Activated CD4-positive, alpha-beta T cell treated with anti-CD3 and anti-CD28 coated beads, Interleukin-2, amount 10 ng/mL, durations not matched to agents 7 days and 5 days (primary cell): Measurements from ENCODE around the gene KIF19. TPM values are rescaled to one million over a fixed set of nuclear protein-coding genes. Genes with fewer than 3 reads are reported as not detected.

Experiments used
- CTCF ChIA-PET: fragments of 350-600 bp; sonication (Branson Sonifier 250); formaldehyde crosslinking; loops from one replicate; lab custom pipeline; 2021; ENCODE audit warnings: antibody characterized with exemption; lab: Charles Lee
- POLR2A ChIA-PET: fragments of 350-600 bp; sonication (Branson Sonifier 250); formaldehyde crosslinking; loops from one replicate; lab custom pipeline; 2021; ENCODE audit warnings: antibody characterized with exemption; lab: Charles Lee
- DNase-seq: peaks from one replicate; pipeline ENCODE4 v3.0.0-alpha.2; 2020
- H3K27ac Mint-ChIP-seq: one replicate; pipeline ENCODE4 v1.8.0; 2021; ENCODE audit warnings: mild to moderate bottlenecking, moderate library complexity, mixed read lengths
- H3K27me3 Mint-ChIP-seq: one replicate; pipeline ENCODE4 v1.8.0; 2021; ENCODE audit warnings: mixed read lengths
- H3K36me3 Mint-ChIP-seq: one replicate; pipeline ENCODE4 v1.8.0; 2021; ENCODE audit warnings: low read depth, mixed read lengths
- H3K4me1 Mint-ChIP-seq: one replicate; pipeline ENCODE4 v1.8.0; 2021; ENCODE audit warnings: mixed read lengths
- H3K4me3 Mint-ChIP-seq: one replicate; pipeline ENCODE4 v1.8.0; 2021; ENCODE audit warnings: mild to moderate bottlenecking, moderate library complexity, mixed read lengths
- H3K9me3 Mint-ChIP-seq: one replicate; pipeline ENCODE4 v1.8.0; 2021; ENCODE audit warnings: mixed read lengths
- total RNA-seq, 2 experiments: library from RNA; stranded (reverse); gene quantifications; one replicate each; pipeline ENCODE4 v1.2.3, GENCODE V29; 2021

KIF19 gene
- total RNA-seq, 2 experiments from 2014 or later, result 0.69 to 0.79 TPM

DNA sequence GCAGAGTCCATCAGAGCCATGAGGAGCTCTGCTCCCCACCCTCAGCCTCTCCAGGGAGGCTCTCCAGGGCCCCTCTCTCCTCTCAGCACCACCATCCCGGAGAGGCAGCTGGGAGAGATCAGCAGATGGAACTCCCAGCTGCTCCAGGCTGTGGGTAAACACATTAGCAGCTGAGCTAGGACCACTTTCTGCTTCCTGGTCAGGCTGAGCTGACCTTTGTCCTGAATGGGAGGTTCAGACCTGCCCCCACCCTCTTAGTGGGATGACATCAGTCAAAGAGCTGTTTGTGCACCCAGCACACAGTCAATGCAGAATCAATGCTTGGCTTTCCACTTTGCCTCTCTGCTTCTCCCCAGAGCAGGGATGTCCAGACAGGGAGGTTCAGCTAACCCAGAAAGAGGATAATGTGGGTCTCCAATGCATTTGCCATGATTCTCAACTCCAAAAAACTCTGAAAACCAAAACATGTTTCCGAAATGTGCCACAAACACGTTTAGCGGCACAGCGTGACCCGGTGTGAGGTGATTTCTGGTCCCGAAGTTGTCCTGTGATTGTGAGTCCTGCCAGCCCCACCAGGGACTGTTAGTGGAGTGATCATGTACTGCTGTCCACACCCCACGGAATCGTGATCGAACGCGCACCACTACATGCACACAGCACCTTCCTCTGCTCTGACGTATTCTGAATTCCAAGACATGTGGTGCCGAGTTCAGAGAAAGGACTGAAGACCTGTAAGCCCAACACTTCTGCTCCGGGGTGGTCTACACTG is 48.0 kb downstream of the KIF19 start:
- ChIA-PET CTCF (interaction anchor here (0.8 to 1.4 kb wide), 2 partner anchors 10 to 17 kb away, joined by 3 to 5 read pairs; no protein-coding TSS in a partner anchor), POLR2A (no interaction called here)
- Mint-ChIP-seq H3K9me3 (no peaks in the 10 kb centered on the region), H3K4me1 (peaks cover 6% of the 10 kb centered on the region), H3K27me3 (peaks cover 9% of the 10 kb centered on the region), H3K4me3 (no peak overlapping the region), H3K27ac (no peak overlapping the region), H3K36me3 (no peaks in the 10 kb centered on the region)
- no peak for DNase-seq

DNA sequence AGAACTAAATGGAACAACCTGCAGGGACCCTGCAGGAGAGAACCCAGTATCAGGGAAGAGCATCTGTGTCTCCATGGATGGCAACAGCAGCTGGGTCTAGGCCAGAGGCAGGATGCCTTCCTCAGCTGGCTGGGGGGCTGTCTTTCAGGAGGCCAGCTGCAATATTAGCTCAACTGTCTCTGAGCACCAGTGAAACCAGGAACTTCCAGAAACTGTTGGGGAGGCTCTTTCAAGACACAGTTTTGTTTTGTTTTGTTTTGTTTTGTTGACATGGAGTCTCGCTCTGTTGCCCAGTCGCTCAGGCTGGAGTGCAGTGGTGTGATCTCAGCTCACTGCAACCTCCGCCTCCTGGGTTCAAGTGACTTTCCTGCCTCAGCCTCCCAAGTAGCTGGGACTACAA is 48.8 kb downstream of the KIF19 start:
- Mint-ChIP-seq H3K4me1 (no peaks in the 10 kb centered on the region), H3K27me3 (peaks cover 7% of the 10 kb centered on the region), H3K4me3 (no peak overlapping the region), H3K27ac (no peak overlapping the region), H3K9me3 (no peaks in the 10 kb centered on the region), H3K36me3 (no peaks in the 10 kb centered on the region)
- no peak for DNase-seq
- CTCF ChIA-PET, result no interaction called here
- POLR2A ChIA-PET, result no interaction called here

DNA sequence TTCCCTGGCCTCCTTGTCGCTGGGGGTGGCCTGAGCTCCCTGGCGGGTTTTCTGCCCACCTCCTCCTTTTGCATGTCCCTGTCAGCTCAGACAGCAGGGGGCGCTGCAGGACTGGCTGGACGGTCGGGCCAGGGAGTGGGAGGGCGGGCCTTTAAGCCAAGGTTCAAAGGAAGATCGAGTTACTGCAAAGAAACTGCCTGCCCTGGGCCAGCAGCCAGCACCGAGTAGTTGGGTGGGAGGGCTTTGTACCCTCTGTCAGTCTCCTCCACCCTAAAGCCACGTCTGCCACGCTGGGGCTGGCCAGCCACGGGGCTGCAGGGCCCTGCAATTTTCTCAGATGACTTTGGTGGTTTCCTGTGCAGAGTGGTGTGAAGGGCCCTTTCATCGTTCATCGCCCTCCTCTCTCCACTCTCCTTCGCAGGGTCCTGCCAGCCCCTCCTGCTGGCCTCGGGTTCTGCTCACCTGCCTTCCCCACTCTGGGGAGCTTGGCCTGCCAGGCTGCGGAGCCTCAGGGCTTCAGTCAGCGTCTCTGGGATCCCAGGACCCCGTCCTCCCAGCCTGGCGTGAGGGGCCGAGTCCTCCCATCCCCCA is 53.6 kb downstream of the KIF19 start:
- POLR2A ChIA-PET, result no interaction called here
- DNase-seq, result peak; percentile 94
- H3K9me3 Mint-ChIP-seq, result no peaks in the 10 kb centered on the region

DNA sequence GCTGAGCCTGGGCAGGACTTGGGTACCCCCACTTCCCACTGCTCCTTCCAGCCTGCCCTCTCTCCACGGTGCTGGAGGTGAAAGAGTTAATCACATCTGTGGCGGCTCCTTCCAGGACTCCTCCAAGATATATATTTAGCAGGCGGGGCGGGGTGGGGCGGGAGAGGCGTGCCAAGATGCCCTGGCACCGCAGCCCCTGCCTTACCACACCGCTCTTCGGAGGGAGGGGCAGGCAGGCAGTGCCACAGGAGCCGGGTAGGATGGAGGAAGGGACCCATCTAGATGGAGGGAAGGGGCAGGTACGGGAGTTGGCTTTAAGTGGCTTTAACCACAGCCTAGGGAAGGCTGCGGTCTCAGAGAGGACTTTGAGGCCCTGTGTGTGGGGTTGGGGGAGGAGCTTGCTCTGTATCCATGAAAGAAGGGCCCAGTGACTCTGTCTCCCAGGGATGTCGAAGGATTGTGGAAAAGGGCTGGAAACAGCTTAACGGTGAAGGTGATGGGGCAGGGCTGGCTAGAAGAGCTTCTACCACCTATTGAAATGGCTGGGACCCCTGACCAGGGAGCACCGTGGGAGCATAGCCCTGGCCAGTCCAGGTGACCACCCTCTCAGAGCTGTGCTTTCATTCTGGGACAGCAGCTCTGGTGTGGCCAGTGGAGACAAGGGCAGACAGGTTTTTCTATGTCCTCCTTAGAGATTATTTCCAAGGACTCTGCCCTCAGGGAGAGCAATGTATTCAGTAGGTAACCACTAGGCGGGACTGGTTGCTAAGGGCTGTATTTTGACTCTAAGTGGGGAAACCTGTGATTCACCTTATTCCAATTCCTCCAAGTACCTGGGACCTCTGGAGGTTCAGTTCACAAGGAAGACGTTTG is 54.3 kb downstream of the KIF19 start:
- Mint-ChIP-seq H3K4me1 (peaks cover 4% of the 10 kb centered on the region), H3K27ac (no peak overlapping the region), H3K27me3 (peaks cover 9% of the 10 kb centered on the region), H3K36me3 (no peaks in the 10 kb centered on the region), H3K9me3 (no peaks in the 10 kb centered on the region), H3K4me3 (no peak overlapping the region)
- ChIA-PET CTCF (interaction anchor here (0.6 to 7.9 kb wide), 17 partner anchors 12 to 359 kb away, joined by 3 to 67 read pairs (median 5); partner anchors contain the start of genes BTBD17 and GPR142), POLR2A (no interaction called here)
- DNase-seq, result no peak

More for the DNA sequence above, 53.6 kb downstream of the KIF19 start:
- H3K4me1 Mint-ChIP-seq, result peaks cover 4% of the 10 kb centered on the region
- peaks cover 9% of the 10 kb centered on the region for H3K27me3 Mint-ChIP-seq
- H3K27ac Mint-ChIP-seq, result no peak overlapping the region
- CTCF ChIA-PET, result interaction anchor here (0.6 to 7.9 kb wide), 35 partner anchors 9 to 391 kb away, joined by 3 to 67 read pairs (median 4); partner anchors contain the start of genes BTBD17 and GPR142
- H3K4me3 Mint-ChIP-seq, result no peak overlapping the region
- no peaks in the 10 kb centered on the region for H3K36me3 Mint-ChIP-seq

DNA sequence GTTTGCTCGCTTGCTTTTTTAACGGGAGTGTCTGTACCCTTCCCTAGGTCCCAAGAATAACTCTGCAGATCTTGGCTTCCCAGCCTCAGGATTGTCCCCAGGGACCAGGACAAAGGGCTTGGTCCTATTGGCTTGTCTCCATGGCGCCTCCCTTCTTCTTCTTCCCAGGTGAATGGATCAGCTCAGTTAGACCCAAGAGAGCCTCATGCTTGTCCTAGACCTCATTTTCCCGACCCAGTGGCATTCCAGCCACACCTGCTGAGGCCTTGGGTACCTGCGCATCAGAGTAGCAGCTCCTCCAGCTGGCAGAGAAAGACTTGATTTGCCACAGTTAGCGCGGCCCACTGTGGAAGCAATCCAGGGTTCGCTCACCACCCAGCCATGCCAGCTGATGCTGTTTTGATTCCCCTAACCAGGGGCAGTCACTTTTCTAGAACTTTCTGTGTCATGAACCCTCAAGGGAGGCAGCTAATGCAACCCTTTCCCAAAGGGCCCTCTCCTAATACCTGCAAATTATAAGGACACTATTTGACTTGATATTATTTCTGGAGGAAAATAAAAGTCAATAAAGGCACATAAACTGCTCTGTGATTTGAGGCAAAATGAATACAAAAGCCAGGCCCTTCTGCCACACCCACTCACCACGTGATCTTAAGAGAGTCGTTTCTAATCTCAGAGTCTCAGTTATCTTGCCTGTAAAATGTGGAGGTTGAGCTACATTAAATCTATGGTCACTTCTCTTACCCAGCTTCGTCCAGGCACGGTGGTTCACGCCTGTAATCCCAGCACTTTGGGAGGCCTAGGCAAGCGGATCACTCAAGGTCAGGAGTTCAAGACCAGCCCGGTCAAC is 55.2 kb downstream of the KIF19 start:
- peaks cover 7% of the 10 kb centered on the region for H3K27me3 Mint-ChIP-seq
- no peak overlapping the region for H3K27ac Mint-ChIP-seq
- H3K4me3 Mint-ChIP-seq, result no peak overlapping the region

DNA sequence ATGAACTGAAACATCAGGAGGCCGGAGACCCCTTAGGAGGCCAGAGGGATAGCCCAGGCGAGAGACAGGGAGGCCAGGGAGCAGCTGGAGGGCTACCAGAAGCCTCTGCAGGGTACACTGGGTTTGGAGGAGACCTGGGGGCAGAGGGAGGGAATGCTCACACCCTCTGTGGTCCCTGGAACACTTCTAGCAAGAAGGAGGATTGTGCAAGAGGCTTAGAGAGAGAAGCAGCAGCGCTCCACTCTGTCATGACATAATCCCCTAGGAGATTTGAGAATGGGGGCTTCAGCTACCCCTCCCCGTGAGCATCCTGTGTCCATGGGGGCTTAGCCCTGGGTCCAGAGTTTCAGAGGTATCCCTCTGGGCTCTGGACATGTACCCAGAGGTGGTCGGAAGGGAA is 57.1 kb downstream of the KIF19 start:
- ChIA-PET POLR2A (no interaction called here), CTCF (interaction anchor here (7.9 kb wide), 1 partner anchor 14 kb away, joined by 67 read pairs; the partner anchor contains the start of gene GPR142)
- DNase-seq, result no peak
- no peak overlapping the region for H3K4me3 Mint-ChIP-seq
- no peak overlapping the region for H3K27ac Mint-ChIP-seq
- no peaks in the 10 kb centered on the region for H3K36me3 Mint-ChIP-seq
- peaks cover 4% of the 10 kb centered on the region for H3K4me1 Mint-ChIP-seq
- H3K9me3 Mint-ChIP-seq, result no peaks in the 10 kb centered on the region
- peaks cover 2% of the 10 kb centered on the region for H3K27me3 Mint-ChIP-seq

More for the DNA sequence above, 55.2 kb downstream of the KIF19 start:
- POLR2A ChIA-PET, result no interaction called here
- Mint-ChIP-seq H3K4me1 (peaks cover 4% of the 10 kb centered on the region), H3K9me3 (no peaks in the 10 kb centered on the region), H3K36me3 (no peaks in the 10 kb centered on the region)
- CTCF ChIA-PET, result interaction anchor here (1.1 to 7.9 kb wide), 8 partner anchors 11 to 113 kb away, joined by 3 to 67 read pairs (median 12); partner anchors contain the start of genes BTBD17 and GPR142
- no peak for DNase-seq

DNA sequence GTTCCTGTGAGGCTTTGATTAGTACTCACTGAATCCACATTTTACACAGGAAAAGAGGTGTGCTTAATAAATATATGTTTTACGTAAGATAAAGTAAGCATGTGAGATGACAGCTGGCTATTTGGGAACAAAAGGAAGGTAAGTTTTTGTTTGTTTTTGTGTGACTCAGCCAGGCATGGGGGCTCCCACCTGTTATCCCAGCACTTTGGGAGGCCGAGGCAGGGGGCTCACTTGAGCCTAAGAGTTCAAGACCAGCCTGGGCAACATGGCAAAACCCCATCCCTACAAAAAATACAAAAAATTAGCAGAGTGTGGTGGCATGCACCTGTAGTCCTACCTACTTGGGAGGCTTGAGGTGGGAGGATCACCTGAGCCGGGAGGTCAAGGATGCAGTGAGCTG is 59.2 kb downstream of the KIF19 start:
- no peak for DNase-seq
- Mint-ChIP-seq H3K4me3 (no peak overlapping the region), H3K36me3 (no peaks in the 10 kb centered on the region), H3K27me3 (peaks cover 6% of the 10 kb centered on the region), H3K27ac (no peak overlapping the region), H3K4me1 (peaks cover 3% of the 10 kb centered on the region), H3K9me3 (no peaks in the 10 kb centered on the region)
- ChIA-PET CTCF (interaction anchor here (0.6 to 7.9 kb wide), 4 partner anchors 16 to 103 kb away, joined by 3 to 67 read pairs (median 4); partner anchors contain the start of gene GPR142), POLR2A (no interaction called here)

DNA sequence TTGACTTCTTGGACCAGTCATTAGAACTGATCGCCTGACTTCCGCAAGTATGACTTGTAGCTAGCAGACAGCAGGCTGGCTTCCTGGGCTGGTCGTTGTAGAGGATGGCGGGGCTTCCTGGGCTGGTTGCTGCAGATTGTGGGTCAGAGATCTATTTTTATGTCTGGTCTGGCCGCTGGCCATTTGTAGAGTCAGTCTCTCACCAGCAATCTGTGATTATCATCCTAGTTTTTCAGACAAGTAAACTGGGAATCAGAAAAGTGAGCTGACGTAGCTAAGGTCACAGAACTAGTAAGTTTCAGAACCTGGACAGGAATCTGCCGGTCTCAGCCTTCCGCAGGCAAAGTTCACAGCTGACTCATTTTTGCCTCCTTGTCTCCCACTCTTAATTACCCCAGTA is 60.4 kb downstream of the KIF19 start:
- POLR2A ChIA-PET, result no interaction called here
- H3K36me3 Mint-ChIP-seq, result no peaks in the 10 kb centered on the region

DNA sequence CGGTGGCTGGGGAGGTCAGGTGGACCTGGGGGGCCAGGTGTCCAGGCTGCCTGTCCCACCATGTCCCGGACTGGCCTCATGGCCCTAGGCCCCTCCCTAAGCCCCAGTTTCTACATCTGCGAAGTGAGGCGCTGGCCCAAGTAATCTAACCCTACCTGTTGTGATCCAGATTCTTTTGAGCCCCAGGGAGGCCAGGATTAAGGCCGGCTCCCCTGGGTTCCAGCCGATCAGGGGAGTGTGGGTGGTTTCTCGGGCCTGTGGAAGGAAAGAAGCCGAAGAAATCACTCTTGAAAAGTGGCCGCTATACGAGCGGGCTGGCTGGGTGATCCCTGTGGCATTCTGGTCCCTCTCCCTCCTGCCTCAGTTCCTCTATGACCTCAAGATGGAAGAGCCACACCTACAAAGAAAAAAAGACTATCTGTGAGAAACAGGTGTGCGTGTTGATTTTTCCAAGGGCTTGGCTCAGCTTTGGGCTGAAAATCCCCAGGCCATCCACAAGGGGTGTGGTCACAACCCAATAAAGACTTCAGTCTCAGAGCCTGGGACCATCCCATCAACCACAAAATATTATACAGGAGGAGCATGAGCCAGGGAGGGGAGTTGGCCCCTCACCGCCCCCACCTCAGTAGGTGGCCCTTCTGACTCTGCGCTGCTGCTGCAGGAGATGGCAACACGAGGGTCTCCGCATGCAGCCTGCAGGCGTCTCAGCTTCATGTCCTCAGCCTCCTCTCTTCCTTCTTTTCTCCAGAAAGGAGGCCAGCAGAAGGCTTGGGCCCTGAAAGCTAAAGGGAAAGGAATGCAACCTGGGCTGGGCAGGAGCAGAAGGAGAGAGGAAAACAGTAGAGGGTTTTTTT is 61.6 kb downstream of the KIF19 start:
- DNase-seq, result no peak
- Mint-ChIP-seq H3K27me3 (peaks cover 6% of the 10 kb centered on the region), H3K36me3 (no peaks in the 10 kb centered on the region), H3K4me1 (no peaks in the 10 kb centered on the region), H3K27ac (no peak overlapping the region), H3K4me3 (no peak overlapping the region), H3K9me3 (no peaks in the 10 kb centered on the region)
- ChIA-PET POLR2A (no interaction called here), CTCF (no interaction called here)

More for the DNA sequence above, 60.4 kb downstream of the KIF19 start:
- no peak for DNase-seq
- H3K27ac Mint-ChIP-seq, result no peak overlapping the region
- H3K4me3 Mint-ChIP-seq, result no peak overlapping the region
- peaks cover 6% of the 10 kb centered on the region for H3K27me3 Mint-ChIP-seq
- CTCF ChIA-PET, result no interaction called here
- no peaks in the 10 kb centered on the region for H3K4me1 Mint-ChIP-seq
- H3K9me3 Mint-ChIP-seq, result no peaks in the 10 kb centered on the region

DNA sequence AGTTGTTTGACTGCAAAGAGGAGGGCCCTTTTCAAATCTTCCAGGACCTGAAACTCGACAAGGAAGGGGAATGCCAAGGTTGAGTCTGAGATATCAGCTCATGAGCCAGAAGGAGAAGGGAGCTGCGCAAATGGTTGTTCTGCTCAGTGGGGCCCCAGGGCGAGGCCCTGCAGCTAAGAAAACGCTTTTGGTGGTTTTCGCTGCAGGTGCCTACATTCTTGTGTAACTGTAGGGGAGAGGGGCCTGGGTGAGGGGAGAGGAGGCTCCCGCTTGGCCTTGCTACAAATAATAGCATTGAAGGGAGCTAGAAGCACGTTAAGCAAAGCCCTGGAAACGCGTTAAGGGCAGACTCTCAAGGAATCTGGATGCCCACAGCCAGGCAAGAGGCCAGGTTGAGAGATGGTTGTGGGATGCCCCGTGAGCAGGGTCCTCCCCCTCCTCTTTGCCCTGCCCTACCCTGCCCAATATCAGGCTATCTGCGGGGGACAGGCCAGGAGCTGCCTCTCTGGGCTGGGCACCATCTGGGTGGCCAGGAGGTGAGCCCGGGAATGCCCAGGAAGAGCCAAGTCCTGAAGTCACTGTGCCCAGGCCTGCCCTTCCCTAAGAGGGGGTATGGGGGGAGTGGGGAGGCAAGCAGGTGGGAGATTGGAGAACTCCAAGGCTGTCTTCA is 63.2 kb downstream of the KIF19 start:
- Mint-ChIP-seq H3K9me3 (no peaks in the 10 kb centered on the region), H3K36me3 (no peaks in the 10 kb centered on the region), H3K27ac (no peak overlapping the region), H3K4me1 (no peaks in the 10 kb centered on the region), H3K4me3 (no peak overlapping the region), H3K27me3 (peaks cover 6% of the 10 kb centered on the region)
- POLR2A ChIA-PET, result no interaction called here
- no peak for DNase-seq
- CTCF ChIA-PET, result interaction anchor here (0.9 to 1.2 kb wide), 2 partner anchors 10 to 22 kb away, joined by 4 read pairs; no protein-coding TSS in a partner anchor
